Measurements from ENCODE around the gene ST3GAL3. TPM values are rescaled to one million over a fixed set of nuclear protein-coding genes. Genes with fewer than 3 reads are reported as not detected.

ST3GAL3 gene
- total RNA-seq, 1 donor from 2014 or later, result 11.4 TPM

DNA sequence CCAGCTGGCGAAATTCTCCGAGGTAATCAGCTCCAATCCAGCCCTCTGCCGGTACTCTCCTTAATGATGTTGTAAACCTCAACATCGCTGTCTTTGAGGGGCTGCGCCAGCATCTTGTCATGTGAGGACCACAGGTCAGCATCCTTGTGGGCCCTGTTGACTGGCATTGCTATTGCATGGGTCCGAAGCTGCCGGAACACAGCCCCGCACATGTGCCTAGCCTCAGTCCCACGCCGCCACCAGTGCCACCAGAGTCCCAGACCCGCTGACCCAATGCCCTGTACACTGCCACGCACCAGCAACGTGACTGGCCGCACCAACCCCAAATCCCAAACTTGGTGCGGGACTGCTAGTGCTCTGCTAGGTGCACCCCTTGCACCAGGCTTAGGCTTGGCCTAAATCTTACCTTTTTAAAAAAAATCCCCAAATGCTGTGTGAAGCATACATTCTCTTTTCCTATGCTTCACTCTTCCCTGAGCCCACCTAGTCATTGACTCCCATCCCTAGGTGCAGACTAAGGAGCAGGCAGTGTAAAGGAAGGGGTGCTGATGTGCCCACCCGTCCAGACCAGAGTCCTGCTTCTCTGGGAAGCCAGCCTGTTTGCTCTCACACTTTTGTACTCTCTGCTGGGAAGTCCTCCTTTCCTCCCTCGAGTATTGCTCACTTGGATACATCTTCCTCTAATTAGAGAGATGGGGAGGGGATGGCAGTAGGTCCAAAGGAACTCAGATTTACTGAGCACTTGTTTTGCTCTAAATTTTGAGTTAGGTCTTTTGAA, 144.4 kb downstream of the ST3GAL3 start:
- Mint-ChIP-seq H3K9me3 (ENCODE audit: unreplicated experiment) (no peaks in the 10 kb centered on the region), H3K4me1 (ENCODE audit: low read depth, unreplicated experiment) (peaks cover 9% of the 10 kb centered on the region), H3K4me3 (ENCODE audit: unreplicated experiment) (no peak overlapping the region), H3K27me3 (ENCODE audit: low read depth, unreplicated experiment) (no peaks in the 10 kb centered on the region), H3K27ac (ENCODE audit: unreplicated experiment) (no peak overlapping the region), H3K36me3 (ENCODE audit: low read depth, unreplicated experiment) (peaks cover 5% of the 10 kb centered on the region)
- DNase-seq (ENCODE audit: low read depth) (no peak), FAIRE-seq (no peak)
- peaks cover 11% of the 10 kb centered on the region for H3K4me1 ChIP-seq (ENCODE audit: insufficient read depth, low read length)
- no peaks in the 10 kb centered on the region for H3K9me3 ChIP-seq (ENCODE audit: insufficient read depth, low read depth, low read length)
- H4K20me1 ChIP-seq (ENCODE audit: insufficient read depth, low read length), result peaks cover 74% of the 10 kb centered on the region
- H3K36me3 ChIP-seq (ENCODE audit: insufficient read depth, low read length), result no peaks in the 10 kb centered on the region
- H3K79me2 ChIP-seq (ENCODE audit: insufficient read depth, low read length), result no peaks in the 10 kb centered on the region
- no peak overlapping the region for H3K4me2 ChIP-seq (ENCODE audit: low read length)
- no peaks in the 10 kb centered on the region for H3K27me3 ChIP-seq (ENCODE audit: insufficient read depth, low read length)
- H3K27ac ChIP-seq (ENCODE audit: low read depth, low read length), result no peak overlapping the region
- no peak overlapping the region for H2AFZ ChIP-seq (ENCODE audit: low read depth, low read length)
- H3K9ac ChIP-seq (ENCODE audit: low read length), result no peak overlapping the region
- TF ChIP-seq, protein P1, sequence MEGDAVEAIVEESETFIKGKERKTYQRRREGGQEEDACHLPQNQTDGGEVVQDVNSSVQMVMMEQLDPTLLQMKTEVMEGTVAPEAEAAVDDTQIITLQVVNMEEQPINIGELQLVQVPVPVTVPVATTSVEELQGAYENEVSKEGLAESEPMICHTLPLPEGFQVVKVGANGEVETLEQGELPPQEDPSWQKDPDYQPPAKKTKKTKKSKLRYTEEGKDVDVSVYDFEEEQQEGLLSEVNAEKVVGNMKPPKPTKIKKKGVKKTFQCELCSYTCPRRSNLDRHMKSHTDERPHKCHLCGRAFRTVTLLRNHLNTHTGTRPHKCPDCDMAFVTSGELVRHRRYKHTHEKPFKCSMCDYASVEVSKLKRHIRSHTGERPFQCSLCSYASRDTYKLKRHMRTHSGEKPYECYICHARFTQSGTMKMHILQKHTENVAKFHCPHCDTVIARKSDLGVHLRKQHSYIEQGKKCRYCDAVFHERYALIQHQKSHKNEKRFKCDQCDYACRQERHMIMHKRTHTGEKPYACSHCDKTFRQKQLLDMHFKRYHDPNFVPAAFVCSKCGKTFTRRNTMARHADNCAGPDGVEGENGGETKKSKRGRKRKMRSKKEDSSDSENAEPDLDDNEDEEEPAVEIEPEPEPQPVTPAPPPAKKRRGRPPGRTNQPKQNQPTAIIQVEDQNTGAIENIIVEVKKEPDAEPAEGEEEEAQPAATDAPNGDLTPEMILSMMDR (IDR thresholded peaks at IDR 0.05; ENCODE audit: insufficient read depth, low read depth, low read length), result no peak
- TF ChIP-seq EZH2 (IDR thresholded peaks at IDR 0.05; ENCODE audit: insufficient read depth, low read length), result no peak
- H3K4me3 ChIP-seq (ENCODE audit: insufficient read depth, low read depth, low read length), result no peak overlapping the region

DNA sequence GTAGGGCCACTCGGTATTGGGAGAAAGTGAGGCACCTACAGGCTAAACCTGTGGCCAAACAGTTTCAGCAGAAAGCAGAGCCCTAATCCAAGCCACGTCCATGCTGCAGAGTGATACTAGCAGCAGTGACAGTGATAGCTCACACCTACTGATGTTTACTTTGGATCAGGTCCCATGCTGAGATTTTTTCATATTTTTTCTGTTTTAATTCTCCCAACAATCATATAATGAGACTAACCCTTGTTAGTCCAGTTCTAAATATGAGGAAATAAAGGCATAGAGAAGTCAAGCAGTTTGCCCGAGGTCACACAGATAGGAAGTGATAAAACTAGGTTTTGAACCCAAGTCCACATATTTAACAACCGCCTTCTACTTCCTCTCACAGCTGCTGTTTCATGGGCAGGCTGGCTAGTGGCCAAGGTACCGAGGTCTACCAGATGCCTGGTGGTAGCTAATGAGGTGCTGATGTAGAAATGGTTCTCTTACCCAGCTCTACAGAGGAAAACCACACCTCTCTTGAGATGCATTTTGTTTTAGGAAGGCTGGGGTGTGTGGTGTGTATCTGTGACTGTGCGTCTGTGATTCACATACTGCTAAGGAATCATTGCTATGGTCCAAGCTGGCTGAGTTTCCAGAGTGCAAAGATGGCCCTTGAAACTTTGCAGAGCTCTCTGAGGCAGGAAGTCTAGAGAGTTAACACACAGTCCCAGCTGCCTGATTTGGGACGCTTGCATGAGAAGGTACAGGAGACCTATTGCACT, 146.0 kb downstream of the ST3GAL3 start:
- H3K9ac ChIP-seq (ENCODE audit: low read length), result no peak overlapping the region
- H3K4me2 ChIP-seq (ENCODE audit: low read length), result no peak overlapping the region
- no peaks in the 10 kb centered on the region for H3K9me3 Mint-ChIP-seq (ENCODE audit: unreplicated experiment)
- H2AFZ ChIP-seq (ENCODE audit: low read depth, low read length), result no peak overlapping the region
- peaks cover 15% of the 10 kb centered on the region for H3K4me1 Mint-ChIP-seq (ENCODE audit: low read depth, unreplicated experiment)
- DNase-seq (ENCODE audit: low read depth) (peak; percentile 85), FAIRE-seq (peak; percentile 70)
- H3K4me1 ChIP-seq (ENCODE audit: insufficient read depth, low read length), result peaks cover 17% of the 10 kb centered on the region
- peaks cover 75% of the 10 kb centered on the region for H4K20me1 ChIP-seq (ENCODE audit: insufficient read depth, low read length)
- no peak overlapping the region for H3K4me3 Mint-ChIP-seq (ENCODE audit: unreplicated experiment)
- TF ChIP-seq, protein P1 (IDR thresholded peaks at IDR 0.05; ENCODE audit: insufficient read depth, low read depth, low read length), result no peak
- no peak for TF ChIP-seq EZH2 (IDR thresholded peaks at IDR 0.05; ENCODE audit: insufficient read depth, low read length)
- H3K36me3 ChIP-seq (ENCODE audit: insufficient read depth, low read length), result no peaks in the 10 kb centered on the region
- H3K4me3 ChIP-seq (ENCODE audit: insufficient read depth, low read depth, low read length), result no peak overlapping the region
- no peaks in the 10 kb centered on the region for H3K79me2 ChIP-seq (ENCODE audit: insufficient read depth, low read length)
- H3K36me3 Mint-ChIP-seq (ENCODE audit: low read depth, unreplicated experiment), result peaks cover 5% of the 10 kb centered on the region
- H3K27ac ChIP-seq (ENCODE audit: low read depth, low read length), result no peak overlapping the region
- H3K27me3 Mint-ChIP-seq (ENCODE audit: low read depth, unreplicated experiment), result no peaks in the 10 kb centered on the region
- H3K9me3 ChIP-seq (ENCODE audit: insufficient read depth, low read depth, low read length), result no peaks in the 10 kb centered on the region
- no peaks in the 10 kb centered on the region for H3K27me3 ChIP-seq (ENCODE audit: insufficient read depth, low read length)
- no peak overlapping the region for H3K27ac Mint-ChIP-seq (ENCODE audit: unreplicated experiment)

All from astrocyte (in vitro differentiated cells and primary cell).